Head of caudate nucleus (tissue), 42 donors: ENCODE measurements around the gene HOXC11.

Experiments
- DNase-seq, 42 donors: peaks; one replicate each; pipeline versions ENCODE4 v3.0.0 to v3.0.0-alpha.2; 2020 to 2021; ENCODE audit warnings: mixed read lengths in 7 of 42
- intact Hi-C: fragments of 100-400 bp; cut with DNase I; formaldehyde crosslinking; loops from one replicate; pipeline ENCODE4 v1.15.0; 2022

The HOXC11 gene

GRCh38 chr12:53968214-53969127, 4.5 kb upstream of the HOXC11 start:
- DNase-seq = no peak
- intact Hi-C loops = no loop called here

GRCh38 chr12:53969588-53970259, 3.2 kb upstream of the HOXC11 start:
- DNase-seq = no peak

DNA sequence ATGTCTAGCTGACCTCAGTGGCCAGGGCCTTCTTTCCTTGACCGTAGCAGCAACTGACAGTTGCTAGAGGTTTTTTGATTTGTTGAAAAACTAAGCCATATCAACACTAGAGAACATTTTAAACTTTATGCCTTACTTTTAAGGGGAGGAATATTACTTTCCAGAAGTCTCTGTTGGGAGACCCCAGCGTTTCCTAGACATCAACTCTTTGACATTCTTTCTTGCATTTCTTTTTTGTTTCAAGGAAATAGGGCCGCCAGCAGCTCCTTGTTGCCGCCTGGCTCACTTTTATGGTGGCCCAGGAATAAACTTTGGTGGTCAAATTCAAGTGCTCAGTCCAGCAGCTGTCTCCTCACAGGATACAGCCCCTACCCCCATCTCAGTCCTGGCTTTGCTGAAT, 2.5 kb upstream of the HOXC11 start:
- DNase-seq = no peak
- intact Hi-C loops = no loop called here

More at GRCh38 chr12:53969588-53970259, 3.2 kb upstream of the HOXC11 start:
- intact Hi-C loops = no loop called here

- no peak for DNase-seq
- intact Hi-C loops = no loop called here
Measured at GRCh38 chr12:53971129-53971528, 1.8 kb upstream of the HOXC11 start.

DNA sequence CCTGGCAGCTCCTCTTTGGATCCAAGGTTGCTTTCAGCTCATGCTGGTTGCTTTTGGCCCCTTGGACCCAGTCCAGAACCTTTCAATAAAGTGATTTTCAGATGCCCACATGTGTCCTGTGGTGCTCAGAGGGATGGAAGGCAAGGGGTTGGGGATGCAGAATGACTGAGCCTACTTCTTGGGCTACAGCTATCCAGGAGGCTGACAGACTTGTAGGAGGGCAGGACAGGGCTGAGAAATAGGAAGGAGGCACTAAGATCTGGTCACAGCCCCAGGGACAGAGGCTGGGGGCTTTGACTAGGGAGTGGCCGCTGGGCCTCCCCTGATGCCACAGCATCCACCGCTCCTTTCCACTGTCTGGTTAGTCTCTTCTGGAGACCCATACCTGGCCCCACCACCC, 1.2 kb upstream of the HOXC11 start:
- intact Hi-C loops = no loop called here

GRCh38 chr12:53972152-53972702, 699 bp upstream of the HOXC11 start:
- DNase-seq = no peak
- intact Hi-C loops = no loop called here

More for the DNA sequence above, 1.2 kb upstream of the HOXC11 start:
- DNase-seq = no peak

GRCh38 chr12:53973236-53974042, 513 bp downstream of the HOXC11 start:
- intact Hi-C loops = no loop called here

GRCh38 chr12:53974084-53975063, 1.4 kb downstream of the HOXC11 start, which contains the start of gene HOTAIR:
Gene HOTAIR (minus strand): TSS chr12:53974954.
- no peak for DNase-seq
- intact Hi-C loops = no loop called here

More at GRCh38 chr12:53973236-53974042, 513 bp downstream of the HOXC11 start:
- DNase-seq = no peak

DNA sequence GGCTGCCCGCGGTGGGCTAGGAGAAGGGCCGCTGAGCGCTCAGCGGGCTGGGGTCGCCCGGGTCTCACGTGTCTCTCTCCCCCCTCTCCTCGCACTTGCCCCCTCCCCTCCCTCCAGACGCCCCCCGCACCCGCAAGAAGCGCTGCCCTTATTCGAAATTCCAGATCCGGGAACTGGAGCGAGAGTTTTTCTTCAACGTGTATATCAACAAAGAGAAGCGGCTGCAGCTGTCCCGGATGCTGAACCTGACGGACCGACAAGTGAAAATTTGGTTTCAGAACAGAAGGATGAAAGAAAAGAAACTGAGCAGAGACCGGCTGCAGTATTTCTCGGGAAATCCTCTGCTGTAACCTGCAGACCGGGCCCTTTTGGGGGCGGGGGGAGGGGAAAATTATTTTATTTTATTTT, 2.1 kb downstream of the HOXC11 start:
- DNase-seq = no peak
- intact Hi-C loops = no loop called here

GRCh38 chr12:53975479-53976152, 2.7 kb downstream of the HOXC11 start:
- DNase-seq = no peak
- intact Hi-C loops = no loop called here

DNA sequence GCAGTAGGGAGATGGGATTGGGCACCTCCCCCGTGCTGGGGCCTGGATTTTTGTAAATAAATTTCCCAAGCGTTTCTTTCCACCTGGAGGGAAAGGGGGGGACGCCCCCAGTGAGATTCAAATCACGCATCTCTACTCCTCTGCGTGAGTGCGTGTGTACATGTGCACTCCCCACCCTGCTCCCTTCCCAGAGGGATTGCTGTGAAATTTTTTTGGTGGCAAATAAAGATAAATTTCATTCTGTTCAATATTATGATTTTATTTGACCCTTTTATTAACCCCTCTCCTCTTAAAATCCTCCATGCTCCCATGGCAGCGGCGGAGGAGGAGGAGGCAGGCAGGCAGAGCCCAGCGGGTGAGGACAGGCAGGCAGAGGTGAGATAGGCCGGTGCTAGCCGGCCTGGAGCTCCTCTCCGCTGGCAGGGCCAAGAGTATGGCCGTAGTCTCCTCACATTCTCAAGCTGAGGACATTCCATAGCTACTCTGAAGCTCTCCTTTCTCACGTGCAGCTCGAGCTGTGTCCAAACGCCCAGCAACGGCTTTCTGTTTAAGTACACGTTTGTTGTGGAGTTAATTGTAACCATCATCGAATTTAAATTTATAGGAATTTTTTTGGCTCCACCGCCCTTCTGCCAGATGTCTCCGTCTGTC, 3.4 kb downstream of the HOXC11 start:
- intact Hi-C loops = no loop called here
- DNase-seq = no peak

DNA sequence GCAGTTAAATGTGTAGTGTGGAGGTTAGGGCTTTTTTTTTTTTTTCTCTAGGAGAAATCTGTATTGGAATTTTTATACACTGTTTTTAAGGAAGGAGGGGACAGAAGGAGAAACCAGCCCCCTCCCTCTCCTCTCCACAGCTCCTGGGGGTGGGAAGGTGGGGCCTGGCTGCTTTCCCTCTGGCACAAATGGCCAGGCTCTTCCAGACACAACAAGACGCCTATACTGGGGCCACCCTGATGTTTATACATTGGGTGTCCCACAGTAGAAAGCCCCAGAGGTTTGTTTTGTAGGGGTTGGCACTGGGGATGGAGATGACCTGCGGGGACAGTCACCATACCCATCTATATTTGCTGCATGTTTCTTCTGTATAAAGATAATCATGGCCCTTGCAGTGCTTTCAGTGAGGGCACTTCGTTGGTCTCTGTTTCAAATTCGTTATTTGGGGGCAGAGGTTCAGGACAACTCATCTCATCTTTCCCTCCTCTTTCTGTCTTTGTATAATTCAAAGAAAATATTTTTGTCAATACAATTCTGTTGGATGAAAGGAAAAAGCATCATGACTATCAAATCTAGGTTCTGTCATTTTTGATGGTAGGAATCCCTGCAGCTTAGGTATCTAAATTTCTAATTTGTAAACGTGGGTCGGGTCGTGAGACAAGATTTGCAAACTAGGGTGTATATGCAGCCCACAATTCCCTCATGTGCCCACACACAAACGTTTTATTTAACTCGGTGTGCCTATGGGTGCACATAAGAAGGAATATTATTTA, 4.1 kb downstream of the HOXC11 start:
- DNase-seq = no peak
- intact Hi-C loops = no loop called here

DNA sequence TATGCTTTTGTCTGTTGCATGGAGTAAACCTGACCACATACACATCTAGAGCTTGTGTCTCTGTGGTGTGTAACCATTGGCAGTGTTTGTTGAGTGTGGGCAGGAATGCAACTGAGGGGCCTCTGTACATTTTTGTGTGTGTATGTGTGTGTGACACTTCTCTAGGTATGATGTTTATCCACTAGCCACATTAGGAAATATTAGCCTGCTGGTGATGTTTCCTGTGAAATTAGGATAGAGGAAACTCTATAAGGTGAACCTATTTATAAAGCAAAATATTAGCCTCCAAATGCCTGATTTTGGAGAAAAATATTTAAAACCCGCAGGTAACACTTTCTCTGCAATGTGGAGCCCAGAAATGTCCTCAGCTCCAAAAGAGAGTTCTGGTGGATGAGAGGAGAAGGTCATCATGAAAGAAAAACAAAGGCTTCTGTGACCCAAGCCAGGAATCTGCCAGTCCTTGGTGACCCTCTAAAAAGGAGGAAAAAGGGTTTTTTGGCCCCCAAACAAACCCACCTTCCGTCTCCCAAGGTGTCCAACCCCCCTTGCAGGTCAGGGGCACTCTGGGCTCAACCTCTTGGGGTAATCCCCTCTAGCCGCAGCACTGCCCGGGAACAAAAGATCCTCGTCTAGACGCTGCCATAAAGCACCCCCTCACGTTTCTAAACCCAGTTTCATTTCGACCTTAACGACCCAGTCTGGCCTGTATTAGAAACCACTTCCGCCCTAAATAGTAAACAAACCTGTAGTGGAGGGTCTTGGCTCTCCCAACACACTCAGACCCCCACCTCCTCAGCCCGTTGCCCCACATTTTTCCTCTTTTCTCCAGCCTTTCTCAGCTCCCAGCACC, 4.9 kb downstream of the HOXC11 start:
- DNase-seq = no peak
- intact Hi-C loops = no loop called here

DNA sequence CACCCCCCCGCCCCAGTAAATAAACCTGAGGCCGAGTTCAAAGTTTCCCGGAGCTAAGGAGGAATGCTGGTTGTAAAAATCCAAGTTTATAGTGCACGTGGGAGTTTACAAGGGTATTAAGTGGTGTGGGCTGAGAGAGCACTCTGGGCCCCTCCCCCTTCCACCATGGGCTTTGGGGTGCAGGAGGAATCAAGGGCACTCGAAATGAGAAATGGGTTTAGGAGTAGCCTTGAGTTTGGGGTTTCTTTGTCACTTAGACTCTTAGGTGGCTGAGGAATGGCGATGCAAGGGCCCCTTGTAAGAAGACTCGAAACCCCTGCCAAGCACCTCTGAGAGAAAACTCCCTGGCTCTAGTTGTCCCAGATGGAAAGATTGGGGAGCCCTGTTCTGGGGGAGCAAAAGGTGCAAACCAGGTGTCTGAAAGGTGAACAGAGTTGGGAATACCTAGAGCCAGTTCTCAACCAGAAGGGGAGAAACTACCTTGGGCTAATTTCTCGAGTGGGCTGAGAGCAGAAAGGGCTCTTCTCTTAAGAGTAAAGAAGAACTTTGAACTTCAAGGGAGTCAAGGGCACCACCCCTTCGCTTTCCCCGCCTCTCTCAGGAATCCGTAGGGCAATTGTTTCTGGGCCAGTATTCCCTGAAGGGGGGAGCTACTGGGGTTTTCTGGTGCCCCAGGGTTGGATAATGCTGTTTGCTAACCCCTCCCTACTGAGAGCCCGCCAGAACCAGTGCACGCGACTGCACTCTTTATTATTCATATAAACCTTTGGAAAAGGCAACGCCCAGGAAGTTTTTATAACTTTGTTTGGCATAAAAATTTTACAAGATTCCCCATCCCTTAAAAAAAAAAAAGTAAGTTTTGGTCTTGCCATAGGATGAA, 5.8 kb downstream of the HOXC11 start:
- intact Hi-C loops = no loop called here

More for the DNA sequence above, 5.8 kb downstream of the HOXC11 start:
- no peak for DNase-seq
